K562 (cell line): Measurements from ENCODE around the gene AMPD3. TPM values are rescaled to one million over a fixed set of nuclear protein-coding genes. Genes with fewer than 3 reads are reported as not detected.

Experiments
- ATAC-seq: fragments of 200-7000 bp; cut with Tn5 transposase; 3 replicates; pipeline ENCODE4 v1.9.1; 2020; ENCODE audit warnings: moderate library complexity
- BruUV-seq: library from RNA; stranded (reverse); fragments of 400-500 nt; replicated peaks from 2 replicates; lab custom pipeline; 2021; lab: Mats Ljungman, UMichigan
- CTCF ChIA-PET: fragments of 300-600 bp; formaldehyde crosslinking; extraction: SDS; loops from one replicate; lab custom pipeline; 2021; ENCODE audit warnings: low intra/inter-chr PET ratio; lab: Yijun Ruan, JAX
- POLR2A ChIA-PET: fragments of 300-600, 350-650 bp; sonication (Branson Sonifier 250); formaldehyde crosslinking; extraction: SDS; loops from one replicate; lab custom pipeline; 2021; ENCODE audit warnings: antibody characterized with exemption, inconsistent platforms; lab: Yijun Ruan, JAX
- DNase-seq, 4 experiments: peaks; one replicate each; pipeline versions ENCODE4 v3.0.0 to v3.0.0-alpha.2; 2011 to 2018; ENCODE audit warnings: low spot score in 3 of 4, mixed read lengths in 3 of 4; ENCODE audit errors: extremely low read depth in 1 of 4
- FAIRE-seq: peaks from 2 replicates; lab custom pipeline; 2011; peaks lifted over from hg19 to GRCh38; lab: Jason Lieb, UNC
- H2AFZ ChIP-seq: 2 replicates; pipeline ENCODE4 v1.6.0; 2011; ENCODE audit warnings: low read depth, low read length, control low read depth, inconsistent platforms
- H3K27ac ChIP-seq: fragments of 200-600 bp; 3 replicates; pipeline ENCODE4 v1.8.0; 2011; ENCODE audit warnings: low read depth, mild to moderate bottlenecking, control low read depth, inconsistent platforms, low read length, moderate library complexity, mixed read lengths; ENCODE audit errors: extremely low read depth
- H3K27me3 ChIP-seq, 2 experiments: fragments of 300-600 bp in 1 of 2; 2 replicates in 1 of 2; 3 replicates in 1 of 2; pipeline versions ENCODE4 v1.6.0 to v1.8.0; 2011; ENCODE audit warnings: inconsistent platforms in 2 of 2, low read length in 2 of 2, mild to moderate bottlenecking in 1 of 2, mixed read lengths in 1 of 2, moderate library complexity in 1 of 2; ENCODE audit not compliant: control insufficient read depth in 2 of 2, insufficient read depth in 2 of 2
- H3K36me3 ChIP-seq: fragments of 300-600 bp; 3 replicates; pipeline ENCODE4 v1.8.0; 2011; ENCODE audit warnings: mild to moderate bottlenecking, low read length, inconsistent platforms; ENCODE audit not compliant: control insufficient read depth, insufficient read depth
- H3K4me1 ChIP-seq, 2 experiments: fragments of 200-600 bp in 1 of 2; replicated peaks in 1 of 2; 2 replicates in 1 of 2; 3 replicates in 1 of 2; pipeline versions ENCODE4 v1.5.1 to v1.8.0; 2011; ENCODE audit warnings: inconsistent platforms in 2 of 2, low read length in 2 of 2, mild to moderate bottlenecking in 1 of 2, mixed read lengths in 1 of 2, moderate library complexity in 1 of 2; ENCODE audit not compliant: control insufficient read depth in 2 of 2, insufficient read depth in 2 of 2
- H3K4me2 ChIP-seq: 2 replicates; pipeline ENCODE4 v1.6.1; 2011; ENCODE audit warnings: low read length, control low read depth, inconsistent platforms, mixed read lengths; ENCODE audit not compliant: insufficient read depth
- H3K4me3 ChIP-seq: fragments of 200-600 bp; sonication (generic), shearing (Covaris generic); 2 replicates; pipeline ENCODE4 v1.5.1; 2016; ENCODE audit warnings: control low read depth, inconsistent platforms
- H3K79me2 ChIP-seq: fragments of 200-600 bp; 3 replicates; pipeline ENCODE4 v1.8.0; 2011; ENCODE audit warnings: low read length, inconsistent platforms; ENCODE audit not compliant: control insufficient read depth, insufficient read depth
- H3K9ac ChIP-seq, 2 experiments: 2 replicates each; pipeline versions ENCODE4 v1.6.0 to v1.6.1; 2011; ENCODE audit warnings: low read depth in 2 of 2, low read length in 2 of 2, control low read depth in 1 of 2, inconsistent platforms in 1 of 2, mild to moderate bottlenecking in 1 of 2, mixed read lengths in 1 of 2; ENCODE audit not compliant: insufficient read depth in 1 of 2
- H3K9me1 ChIP-seq: one replicate; pipeline ENCODE4 v1.6.0; 2011; ENCODE audit warnings: inconsistent platforms, mild to moderate bottlenecking, low read length, moderate library complexity; ENCODE audit not compliant: control insufficient read depth, insufficient read depth
- H3K9me3 ChIP-seq: replicated peaks from 2 replicates; pipeline ENCODE4 v1.5.1; 2011; ENCODE audit warnings: low read depth, low read length, inconsistent platforms; ENCODE audit not compliant: control insufficient read depth, insufficient read depth
- H4K20me1 ChIP-seq: replicated peaks from 2 replicates; pipeline ENCODE4 v1.6.1; 2011; ENCODE audit warnings: low read length, inconsistent platforms, mixed read lengths; ENCODE audit not compliant: control insufficient read depth, insufficient read depth
- FOS ChIP-seq: IDR thresholded peaks from 3 replicates; pipeline ENCODE4 v1.6.1; 2011; ENCODE audit not compliant: insufficient read length; ENCODE audit errors: extremely low read depth
- GATAD2B ChIP-seq: fragments of 450-650 bp; IDR thresholded peaks from 2 replicates; pipeline ENCODE4 v1.6.1; 2017; ENCODE audit warnings: mild to moderate bottlenecking, borderline replicate concordance
- NR3C1 ChIP-seq: sonication (generic); formaldehyde crosslinking; IDR thresholded peaks from 2 replicates; pipeline ENCODE4 v1.8.1; 2022; ENCODE audit warnings: missing genetic modification reagents
- PTBP1 ChIP-seq: fragments of 200-400 bp; formaldehyde crosslinking; IDR thresholded peaks from 2 replicates; pipeline ENCODE4 v1.6.1; 2017; ENCODE audit warnings: low read depth, low read length
- TEAD2 ChIP-seq: fragments of 450-650 bp; IDR thresholded peaks from 2 replicates; pipeline ENCODE4 v1.6.1; 2016; ENCODE audit warnings: missing genetic modification characterization, control low read depth, missing compliant biosample characterization
- ZBTB9 ChIP-seq: fragments of 450-650 bp; formaldehyde crosslinking; IDR thresholded peaks from 2 replicates; pipeline ENCODE4 v1.4.0; 2020; ENCODE audit warnings: mild to moderate bottlenecking, moderate library complexity
- ZNF277 ChIP-seq: fragments of 250-450 bp; sonication (Bioruptor Pico); IDR thresholded peaks from 2 replicates; pipeline ENCODE4 v1.8.0; 2022; ENCODE audit warnings: inconsistent platforms, mild to moderate bottlenecking, moderate library complexity, borderline replicate concordance
- WGBS: fragments of 100-300 bp; shearing (Covaris generic); methylation state at CpG from one replicate; pipeline ENCODE4 v1.1.6; 2016; ENCODE audit warnings: low coverage, mixed read lengths; ENCODE audit not compliant: insufficient coverage; ENCODE audit errors: missing lambda C conversion rate; 5-methylcytosine and 5-hydroxymethylcytosine counted together
- in situ Hi-C: fragments of 300-500 bp; cut with MboI; formaldehyde crosslinking; loops from 4 replicates; pipeline ENCODE4 v1.15.0; 2018; ENCODE audit warnings: inconsistent platforms, mixed read lengths
- intact Hi-C: fragments of 100-400 bp; cut with micrococcal nuclease; formaldehyde crosslinking; loops from 2 replicates; pipeline ENCODE4 v1.14.2; 2022
- polyA plus RNA-seq, 8 experiments: library from polyadenylated mRNA; depleted of rRNA in 4 of 8; stranded (reverse) in 5 of 8; unstranded in 3 of 8; fragments of >200 nt; fragmentation: Nextera tagmentation in 2 of 8; fragmentation: Illumina TruSeq in 1 of 8; extraction: Ambion mirVana in 2 of 8; extraction: Trizol in 1 of 8; gene quantifications; 2 replicates each; pipeline versions ENCODE4 v1.2.1 to v1.2.3, GENCODE V29; 2011 to 2014; ENCODE audit warnings: inconsistent platforms in 1 of 8, missing spikeins in 1 of 8
- total RNA-seq, 7 experiments: library from RNA; depleted of rRNA in 6 of 7; stranded (reverse); fragments of >200 nt in 6 of 7; fragmentation: Illumina TruSeq in 2 of 7; extraction: Trizol in 2 of 7; gene quantifications; 2 replicates each; pipeline versions ENCODE4 v1.2.1 to v1.2.3, GENCODE V29; 2011 to 2021; ENCODE audit warnings: low replicate concordance in 1 of 7

AMPD3 gene
- total and polyA plus RNA-seq, 9 of the 15 experiments (the other 6 are each of a cell fraction or from before 2014, with no cell fraction given), result 4.4 to 23.6 (median 11.2) TPM

- TF ChIP-seq PTBP1, result no peak
- TF ChIP-seq, all 486 proteins: peak for 3
Observed at GRCh38 chr11:10428453-10428852, 26.6 kb upstream of the AMPD3 start (continued).

GRCh38 chr11:10429526-10429925 lies 25.5 kb upstream of the AMPD3 start:
- Histone ChIP-seq H2AFZ (0 out of 2 replicates have a peak overlapping the region, but pooled peaks have one; percentile 20), H3K4me1 (no peaks in the 10 kb centered on the region), H4K20me1 (no peaks in the 10 kb centered on the region), H3K9me3 (no peaks in the 10 kb centered on the region), H3K79me2 (no peaks in the 10 kb centered on the region), H3K4me3 (no peak overlapping the region), H3K9me1 (no peaks in the 10 kb centered on the region), H3K27ac (no peak overlapping the region), H3K4me2 (no peak overlapping the region), H3K9ac (no peak overlapping the region), H3K36me3 (no peaks in the 10 kb centered on the region), H3K27me3 (peaks cover 0 to 5% of the 10 kb centered on the region in 2 experiments; a peak in 2 of 5 replicates)
- POLR2A ChIA-PET, result interaction anchor here (0.7 to 1.7 kb wide), 3 partner anchors 9 to 25 kb away, joined by 3 to 6 read pairs (median 4); partner anchors contain the start of gene AMPD3
- no peak for FAIRE-seq
- no peak for ATAC-seq
- TF ChIP-seq ZBTB9 (CRISPR knock-in tag) (no peak), NR3C1 (no peak), FOS (no peak), TEAD2 (tag) (no peak), ZNF277 (CRISPR knock-in tag) (no peak), GATAD2B (no peak)
- no TSS peak for BruUV-seq
- intact Hi-C loops (no loop called here), in situ Hi-C loops (no loop called here)
- DNase-seq, result no peak
- CTCF ChIA-PET, result no interaction called here
- 8% methylated on average over 2 of the region's 2 CpGs for WGBS
